Activated naive CD8-positive, alpha-beta T cell treated with anti-CD3 and anti-CD28 coated beads, Interleukin-2, amount 50 U/mL, for 16 hours (primary cell): Measurements from ENCODE around the gene CHID1.

ENCODE experiments used
- DNase-seq: peaks from one replicate; pipeline ENCODE4 v3.0.0-alpha.2; 2020; ENCODE audit warnings: low read depth, low spot score

The CHID1 gene

DNA sequence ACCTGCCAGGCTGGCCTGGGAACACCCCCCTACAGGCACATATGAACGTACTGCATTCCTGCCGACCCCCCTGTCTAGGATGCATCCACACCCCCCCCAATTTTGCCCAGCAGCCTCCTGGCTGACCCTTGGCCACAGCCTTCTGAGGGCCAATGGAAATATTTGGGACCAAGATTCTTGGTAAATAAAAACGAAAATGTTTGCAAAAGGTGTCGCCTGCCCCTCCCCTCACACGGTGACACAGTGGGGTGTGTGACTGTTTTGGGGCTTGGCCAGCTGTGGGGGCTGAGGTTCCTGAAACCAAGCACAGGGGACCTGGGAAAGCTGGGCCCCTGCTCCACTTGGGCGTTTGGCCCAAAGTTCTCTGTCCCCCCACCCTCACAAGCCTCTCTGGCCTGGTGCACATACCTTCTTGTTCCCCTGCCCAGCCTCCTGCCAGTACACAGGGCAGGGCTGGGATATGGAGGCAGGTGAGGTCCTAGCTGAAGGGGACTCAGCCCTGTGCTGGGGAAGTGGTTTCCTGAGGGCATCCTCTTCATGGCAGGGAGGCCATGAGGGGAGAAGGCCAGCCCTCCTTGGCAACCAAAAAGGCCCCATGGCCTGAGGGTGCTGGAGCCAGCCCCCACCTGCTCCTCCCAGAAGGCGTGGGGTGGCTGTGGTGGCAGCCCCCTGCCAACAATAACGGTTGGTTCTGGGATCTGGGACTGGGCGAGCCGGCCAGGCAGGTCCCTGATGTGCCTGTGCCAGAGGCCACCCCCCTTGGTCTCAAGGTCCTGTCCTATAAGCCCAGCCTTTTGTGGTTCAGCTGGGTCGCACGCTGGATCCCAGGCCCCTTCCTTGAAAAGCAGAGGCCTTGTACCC lies 85.0 kb downstream of the CHID1 start:
- no peak for DNase-seq

DNA sequence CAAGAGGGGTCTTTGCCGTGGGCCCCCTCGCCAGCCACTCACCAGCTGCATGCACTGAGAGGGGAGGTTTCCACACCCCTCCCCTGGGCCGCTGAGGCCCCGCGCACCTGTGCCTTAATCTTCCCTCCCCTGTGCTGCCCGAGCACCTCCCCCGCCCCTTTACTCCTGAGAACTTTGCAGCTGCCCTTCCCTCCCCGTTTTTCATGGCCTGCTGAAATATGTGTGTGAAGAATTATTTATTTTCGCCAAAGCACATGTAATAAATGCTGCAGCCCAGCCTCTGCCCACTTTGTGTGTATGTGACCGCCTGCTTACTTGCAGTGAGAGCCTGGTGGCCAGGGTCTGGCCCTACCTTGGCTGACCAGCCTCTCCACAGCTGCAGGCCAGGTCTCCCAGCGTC lies 85.7 kb downstream of the CHID1 start:
- no peak for DNase-seq

DNA sequence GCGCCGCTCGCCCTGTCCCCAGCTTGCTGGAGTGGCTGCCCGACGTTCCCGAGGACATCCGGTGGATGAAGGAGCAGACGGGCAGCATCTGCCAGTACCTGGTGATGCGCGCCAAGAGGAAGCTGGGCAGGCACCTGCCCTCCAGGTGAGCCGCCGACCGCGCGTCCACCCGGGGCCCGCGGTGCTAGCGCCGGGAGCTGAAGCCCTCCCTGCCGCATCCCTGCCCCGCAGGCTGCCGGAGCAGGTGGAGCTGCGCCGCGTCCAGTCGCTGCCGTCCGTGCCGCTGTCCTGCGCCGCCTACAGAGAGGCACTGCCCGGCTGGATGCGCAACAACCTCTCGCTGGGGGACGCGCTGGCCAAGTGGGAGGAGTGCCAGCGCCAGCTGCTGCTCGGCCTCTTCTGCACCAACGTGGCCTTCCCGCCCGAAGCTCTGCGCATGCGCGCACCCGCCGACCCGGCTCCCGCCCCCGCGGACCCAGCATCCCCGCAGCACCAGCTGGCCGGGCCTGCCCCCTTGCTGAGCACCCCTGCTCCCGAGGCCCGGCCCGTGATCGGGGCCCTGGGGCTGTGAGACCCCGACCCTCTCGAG lies 86.2 kb downstream of the CHID1 start:
- no peak for DNase-seq

DNA sequence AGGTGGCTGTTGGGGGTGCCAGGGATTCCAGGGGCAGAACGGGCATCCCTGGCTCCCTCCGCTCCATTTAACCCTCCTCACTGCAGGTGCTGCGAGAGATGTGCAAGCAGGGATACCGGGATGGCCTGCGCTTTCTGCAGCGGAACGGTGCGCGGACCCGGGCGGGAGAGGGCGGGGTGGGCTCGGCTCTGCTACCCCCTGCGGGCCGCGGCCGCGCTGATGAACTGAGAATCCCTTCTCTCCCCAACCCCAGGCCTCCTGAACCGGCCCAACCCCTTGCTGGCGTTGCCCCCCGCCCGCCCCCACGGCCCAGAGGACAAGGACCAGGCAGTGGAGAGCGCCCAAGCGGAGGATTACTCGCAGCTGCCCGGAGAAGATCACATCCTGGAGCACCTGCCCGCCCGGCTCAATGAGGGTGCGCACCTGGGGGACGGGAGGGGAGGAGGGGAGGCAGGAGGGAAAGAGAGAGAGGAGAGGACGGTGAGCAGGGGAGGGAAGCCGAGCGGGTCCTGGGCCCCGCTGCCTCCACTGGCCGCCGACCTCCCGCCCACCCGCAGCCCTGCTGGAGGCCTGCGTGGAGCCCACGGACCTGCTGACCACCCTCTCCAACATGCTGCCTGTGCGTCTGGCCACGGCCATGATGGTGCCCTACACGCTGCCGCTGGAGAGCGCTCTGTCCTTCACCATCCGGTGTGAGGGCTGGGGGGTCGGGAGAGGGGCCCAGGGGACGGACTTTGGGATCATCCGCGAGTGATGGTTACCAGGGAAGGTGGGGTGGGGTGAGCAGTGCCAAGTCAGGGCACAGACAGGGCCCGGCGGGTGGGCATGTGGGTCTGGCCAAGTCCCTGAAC lies 86.9 kb downstream of the CHID1 start:
- no peak for DNase-seq

DNA sequence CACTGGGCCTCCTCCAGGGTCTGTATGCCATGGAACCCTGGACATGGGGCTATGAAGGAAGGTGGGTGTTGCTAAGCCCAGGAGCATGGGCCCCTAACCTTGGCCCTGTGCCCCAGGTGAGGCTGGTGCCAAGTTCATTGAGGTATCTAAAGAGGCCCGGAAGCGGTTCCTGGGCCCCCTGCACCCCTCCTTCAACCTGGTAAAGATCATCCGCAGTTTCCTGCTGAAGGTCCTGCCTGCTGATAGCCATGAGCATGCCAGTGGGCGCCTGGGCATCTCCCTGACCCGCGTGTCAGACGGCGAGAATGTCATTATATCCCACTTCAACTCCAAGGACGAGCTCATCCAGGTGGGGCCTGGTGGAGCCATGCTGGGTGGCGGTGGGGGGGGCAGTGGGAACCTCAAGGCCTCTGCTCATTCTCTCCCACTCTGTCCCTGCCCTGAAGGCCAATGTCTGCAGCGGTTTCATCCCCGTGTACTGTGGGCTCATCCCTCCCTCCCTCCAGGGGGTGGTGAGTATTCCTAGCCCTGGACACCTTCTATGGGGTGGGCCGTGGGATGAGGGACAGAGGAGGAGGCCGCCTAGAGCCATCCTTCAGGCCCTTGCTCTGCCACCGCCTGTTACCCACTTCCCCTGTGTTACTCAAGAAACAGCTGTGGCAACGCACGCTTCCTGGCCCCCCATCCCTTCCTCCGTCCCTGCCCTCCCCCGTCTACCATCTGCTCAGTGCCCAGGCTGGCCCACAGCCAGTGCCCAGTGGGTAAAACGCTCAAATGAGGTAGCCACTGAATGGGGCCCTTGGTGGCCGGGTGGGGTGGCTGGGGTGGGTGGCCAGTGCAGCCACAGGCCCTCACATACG lies 88.9 kb downstream of the CHID1 start:
- DNase-seq, result no peak

DNA sequence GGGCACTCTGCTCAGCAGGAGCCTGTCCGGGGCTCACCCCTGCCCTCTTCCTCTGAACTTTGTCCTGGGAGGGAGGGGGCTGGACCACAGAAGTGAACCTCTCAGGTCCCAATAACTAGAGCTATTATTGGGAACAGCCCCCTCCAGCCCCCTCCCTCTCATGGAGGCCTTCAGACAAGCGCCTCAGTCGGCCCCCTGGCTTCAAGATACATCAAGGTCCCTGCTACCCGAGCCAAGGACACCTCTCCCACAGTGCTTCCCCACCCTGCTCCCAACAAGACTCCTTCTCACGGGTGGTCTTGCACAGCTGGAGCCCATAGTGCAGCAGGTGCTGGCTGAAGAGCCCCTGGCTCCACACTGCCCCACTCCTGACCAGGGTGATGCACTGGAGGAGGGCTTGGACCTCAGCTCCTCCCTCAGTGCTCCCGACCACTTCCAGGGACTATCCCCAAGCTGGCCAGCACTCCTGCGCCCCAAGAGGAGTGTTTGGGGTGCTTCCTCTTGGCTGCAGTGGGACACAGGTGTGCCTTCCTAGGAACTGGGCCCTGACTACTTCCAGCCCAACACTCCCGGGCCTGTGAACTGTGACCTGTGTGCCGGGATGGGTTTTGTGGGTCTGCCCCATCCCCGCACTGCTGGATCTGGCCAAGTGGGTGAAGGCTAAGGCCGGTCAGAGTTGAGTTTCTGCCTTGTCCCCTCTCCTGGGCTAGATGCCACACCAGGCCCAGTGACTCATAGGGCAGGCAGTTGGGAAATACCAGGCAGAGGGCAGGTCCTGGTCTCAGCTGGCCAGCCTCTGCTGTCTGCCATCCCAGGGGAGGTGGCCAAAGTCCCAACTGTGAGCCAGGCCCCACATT lies 89.7 kb downstream of the CHID1 start:
- DNase-seq, result no peak

DNA sequence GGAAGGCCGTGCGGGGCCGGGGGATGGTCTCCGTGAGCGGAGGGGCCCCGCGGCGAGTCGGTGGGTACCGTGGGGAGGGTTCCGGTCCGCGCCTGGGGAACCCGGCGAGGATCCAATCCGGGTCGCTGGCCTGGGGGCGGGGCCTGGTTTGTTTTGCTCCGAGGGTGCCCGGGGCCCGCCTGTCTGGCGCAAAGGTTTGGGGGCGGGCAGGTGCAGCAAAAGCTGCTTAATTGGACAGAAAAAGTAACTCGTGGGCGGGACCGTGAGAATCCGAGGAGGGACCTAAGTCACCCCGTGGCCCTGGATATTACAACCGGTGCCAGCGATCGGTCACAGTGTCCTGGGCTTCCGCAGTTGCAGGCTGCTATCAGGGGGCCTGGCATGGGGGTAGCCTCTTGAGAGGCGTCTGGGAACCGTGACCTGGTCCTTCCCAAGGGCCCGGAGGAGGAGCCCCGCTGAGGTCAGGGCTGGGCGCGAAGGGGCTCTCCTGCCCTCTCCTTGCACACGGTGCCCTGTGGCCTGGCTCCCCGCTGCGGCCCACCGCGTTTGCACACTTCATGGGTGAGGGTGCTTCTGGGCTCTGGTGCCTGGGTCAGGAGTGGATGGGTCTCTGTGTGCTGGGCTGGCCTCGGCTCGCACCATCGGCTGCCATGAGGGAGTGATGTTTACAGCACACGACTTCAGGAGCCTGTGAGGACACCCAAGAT lies 90.5 kb downstream of the CHID1 start:
- DNase-seq, result peak; percentile 85

DNA sequence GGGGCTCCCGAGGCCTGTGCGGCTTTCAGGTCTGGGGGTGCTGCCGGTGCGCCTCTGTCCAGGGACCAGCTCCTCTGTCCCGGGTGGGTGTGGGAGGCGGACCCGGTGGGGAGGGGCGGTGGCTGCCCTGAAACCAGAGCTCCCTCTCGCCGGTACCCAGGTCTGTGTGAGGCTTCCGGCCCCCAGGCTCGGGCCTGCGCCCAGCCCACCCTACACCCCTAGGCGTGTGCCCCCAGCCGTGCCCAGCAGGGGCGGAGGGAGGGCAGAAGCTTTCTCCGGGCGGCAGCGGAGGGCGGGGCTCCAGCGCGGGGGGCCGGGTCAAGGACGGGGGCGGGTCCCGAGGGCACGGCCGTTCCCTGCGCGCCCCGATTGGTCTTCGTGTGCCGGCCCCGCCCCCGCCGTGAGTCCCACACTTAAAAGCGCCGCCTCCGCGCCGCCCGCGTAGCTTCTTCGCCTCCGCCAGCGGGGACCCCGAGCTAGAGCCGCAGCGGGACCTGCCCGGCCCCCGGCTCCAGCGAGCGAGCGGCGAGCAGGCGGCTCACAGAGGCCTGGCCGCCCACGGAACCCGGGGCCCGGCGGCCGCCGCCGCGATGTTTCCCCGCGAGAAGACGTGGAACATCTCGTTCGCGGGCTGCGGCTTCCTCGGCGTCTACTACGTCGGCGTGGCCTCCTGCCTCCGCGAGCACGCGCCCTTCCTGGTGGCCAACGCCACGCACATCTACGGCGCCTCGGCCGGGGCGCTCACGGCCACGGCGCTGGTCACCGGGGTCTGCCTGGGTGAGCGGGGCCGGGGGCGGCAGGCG lies 91.3 kb downstream of the CHID1 start:
- DNase-seq, result peak; percentile 82

DNA sequence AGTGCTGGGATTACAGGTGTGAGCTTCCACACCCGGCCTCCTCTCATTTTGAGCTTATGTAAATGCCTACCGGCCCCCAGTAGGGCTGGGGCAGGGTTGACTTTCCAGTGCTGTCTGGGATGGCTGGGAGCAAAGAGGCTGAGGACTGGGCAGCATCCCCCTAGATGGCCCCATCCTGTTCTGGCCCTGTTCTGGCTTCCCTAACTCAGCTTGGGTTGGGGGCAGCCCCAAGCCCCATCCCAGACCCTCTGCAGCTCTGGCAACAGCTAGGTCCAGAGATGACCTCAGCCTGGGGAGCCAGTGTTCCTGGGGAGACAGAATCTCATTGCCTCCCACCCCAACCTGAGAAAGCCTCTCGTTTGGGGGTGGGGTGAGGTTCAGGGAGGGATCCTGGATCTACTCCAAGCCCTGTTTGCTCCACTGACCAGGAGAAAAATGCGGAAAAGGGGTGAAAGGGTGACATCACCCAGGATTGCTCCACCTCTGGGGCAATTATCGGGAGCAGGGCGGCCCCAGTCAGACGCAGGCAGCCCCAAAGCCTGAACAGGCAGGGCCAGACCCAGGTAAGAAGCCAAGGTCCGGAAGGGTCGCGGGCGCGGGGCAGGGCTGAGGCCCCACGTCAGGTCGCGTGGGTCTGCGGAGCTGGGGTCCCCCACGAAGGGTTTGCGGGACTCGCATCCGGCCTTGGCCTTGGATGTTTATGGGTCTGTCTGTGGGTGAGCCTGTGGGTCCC lies 92.0 kb downstream of the CHID1 start, which contains the start of gene PNPLA2:
Gene PNPLA2 (plus strand): TSS at position 519 of the 733 bp plus-strand sequence. CDS start 805 bp downstream, outside the sequence.
- no peak for DNase-seq
